ENCODE measurements around the gene PLCH1. TPM values are rescaled to one million over a fixed set of nuclear protein-coding genes. Genes with fewer than 3 reads are reported as not detected.

PLCH1 gene
- total and polyA plus RNA-seq, 2 experiments from 2014 or later: 8.1 to 25.3 TPM

DNA sequence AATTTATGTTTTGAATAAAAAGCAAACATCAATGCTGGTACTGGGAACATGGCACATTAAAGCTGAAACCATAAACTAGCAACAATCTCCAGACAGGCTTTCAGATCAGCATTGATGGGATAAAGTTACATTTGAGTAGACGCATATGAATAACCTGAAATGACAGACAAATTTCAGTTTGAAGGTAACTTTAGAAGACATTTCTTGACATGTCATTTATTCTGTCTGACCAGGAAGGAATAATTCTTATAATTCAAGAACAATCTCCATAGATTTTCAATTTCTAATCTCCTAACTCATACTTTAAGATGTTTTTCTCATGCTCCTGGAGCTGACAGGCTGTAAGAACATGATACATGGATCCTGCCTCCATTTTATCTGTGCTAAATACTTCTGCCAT lies 69.8 kb downstream of the PLCH1 start:
- no peaks in the 10 kb centered on the region for H3F3A ChIP-seq (replicated peaks; ENCODE audit: low read depth)
- H3K4me3 Mint-ChIP-seq: no peak overlapping the region
- H3K4me1 ChIP-seq (ENCODE audit: insufficient read depth): peaks cover 13% of the 10 kb centered on the region
- H3K27me3 ChIP-seq (ENCODE audit: insufficient read depth): no peaks in the 10 kb centered on the region
- H3K27ac ChIP-seq (ENCODE audit: low read depth): no peak overlapping the region
- TF ChIP-seq, protein P1, sequence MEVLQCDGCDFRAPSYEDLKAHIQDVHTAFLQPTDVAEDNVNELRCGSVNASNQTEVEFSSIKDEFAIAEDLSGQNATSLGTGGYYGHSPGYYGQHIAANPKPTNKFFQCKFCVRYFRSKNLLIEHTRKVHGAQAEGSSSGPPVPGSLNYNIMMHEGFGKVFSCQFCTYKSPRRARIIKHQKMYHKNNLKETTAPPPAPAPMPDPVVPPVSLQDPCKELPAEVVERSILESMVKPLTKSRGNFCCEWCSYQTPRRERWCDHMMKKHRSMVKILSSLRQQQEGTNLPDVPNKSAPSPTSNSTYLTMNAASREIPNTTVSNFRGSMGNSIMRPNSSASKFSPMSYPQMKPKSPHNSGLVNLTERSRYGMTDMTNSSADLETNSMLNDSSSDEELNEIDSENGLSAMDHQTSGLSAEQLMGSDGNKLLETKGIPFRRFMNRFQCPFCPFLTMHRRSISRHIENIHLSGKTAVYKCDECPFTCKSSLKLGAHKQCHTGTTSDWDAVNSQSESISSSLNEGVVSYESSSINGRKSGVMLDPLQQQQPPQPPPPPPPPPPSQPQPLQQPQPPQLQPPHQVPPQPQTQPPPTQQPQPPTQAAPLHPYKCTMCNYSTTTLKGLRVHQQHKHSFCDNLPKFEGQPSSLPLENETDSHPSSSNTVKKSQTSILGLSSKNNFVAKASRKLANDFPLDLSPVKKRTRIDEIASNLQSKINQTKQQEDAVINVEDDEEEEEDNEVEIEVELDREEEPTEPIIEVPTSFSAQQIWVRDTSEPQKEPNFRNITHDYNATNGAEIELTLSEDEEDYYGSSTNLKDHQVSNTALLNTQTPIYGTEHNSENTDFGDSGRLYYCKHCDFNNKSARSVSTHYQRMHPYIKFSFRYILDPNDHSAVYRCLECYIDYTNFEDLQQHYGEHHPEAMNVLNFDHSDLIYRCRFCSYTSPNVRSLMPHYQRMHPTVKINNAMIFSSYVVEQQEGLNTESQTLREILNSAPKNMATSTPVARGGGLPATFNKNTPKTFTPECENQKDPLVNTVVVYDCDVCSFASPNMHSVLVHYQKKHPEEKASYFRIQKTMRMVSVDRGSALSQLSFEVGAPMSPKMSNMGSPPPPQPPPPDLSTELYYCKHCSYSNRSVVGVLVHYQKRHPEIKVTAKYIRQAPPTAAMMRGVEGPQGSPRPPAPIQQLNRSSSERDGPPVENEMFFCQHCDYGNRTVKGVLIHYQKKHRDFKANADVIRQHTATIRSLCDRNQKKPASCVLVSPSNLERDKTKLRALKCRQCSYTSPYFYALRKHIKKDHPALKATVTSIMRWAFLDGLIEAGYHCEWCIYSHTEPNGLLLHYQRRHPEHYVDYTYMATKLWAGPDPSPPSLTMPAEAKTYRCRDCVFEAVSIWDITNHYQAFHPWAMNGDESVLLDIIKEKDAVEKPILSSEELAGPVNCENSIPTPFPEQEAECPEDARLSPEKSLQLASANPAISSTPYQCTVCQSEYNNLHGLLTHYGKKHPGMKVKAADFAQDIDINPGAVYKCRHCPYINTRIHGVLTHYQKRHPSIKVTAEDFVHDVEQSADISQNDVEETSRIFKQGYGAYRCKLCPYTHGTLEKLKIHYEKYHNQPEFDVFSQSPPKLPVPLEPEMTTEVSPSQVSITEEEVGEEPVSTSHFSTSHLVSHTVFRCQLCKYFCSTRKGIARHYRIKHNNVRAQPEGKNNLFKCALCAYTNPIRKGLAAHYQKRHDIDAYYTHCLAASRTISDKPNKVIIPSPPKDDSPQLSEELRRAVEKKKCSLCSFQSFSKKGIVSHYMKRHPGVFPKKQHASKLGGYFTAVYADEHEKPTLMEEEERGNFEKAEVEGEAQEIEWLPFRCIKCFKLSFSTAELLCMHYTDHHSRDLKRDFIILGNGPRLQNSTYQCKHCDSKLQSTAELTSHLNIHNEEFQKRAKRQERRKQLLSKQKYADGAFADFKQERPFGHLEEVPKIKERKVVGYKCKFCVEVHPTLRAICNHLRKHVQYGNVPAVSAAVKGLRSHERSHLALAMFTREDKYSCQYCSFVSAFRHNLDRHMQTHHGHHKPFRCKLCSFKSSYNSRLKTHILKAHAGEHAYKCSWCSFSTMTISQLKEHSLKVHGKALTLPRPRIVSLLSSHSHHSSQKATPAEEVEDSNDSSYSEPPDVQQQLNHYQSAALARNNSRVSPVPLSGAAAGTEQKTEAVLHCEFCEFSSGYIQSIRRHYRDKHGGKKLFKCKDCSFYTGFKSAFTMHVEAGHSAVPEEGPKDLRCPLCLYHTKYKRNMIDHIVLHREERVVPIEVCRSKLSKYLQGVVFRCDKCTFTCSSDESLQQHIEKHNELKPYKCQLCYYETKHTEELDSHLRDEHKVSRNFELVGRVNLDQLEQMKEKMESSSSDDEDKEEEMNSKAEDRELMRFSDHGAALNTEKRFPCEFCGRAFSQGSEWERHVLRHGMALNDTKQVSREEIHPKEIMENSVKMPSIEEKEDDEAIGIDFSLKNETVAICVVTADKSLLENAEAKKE (CRISPR knock-in tag; IDR thresholded peaks at IDR 0.05): no peak
- TF ChIP-seq ZNF114 (CRISPR knock-in tag; IDR thresholded peaks at IDR 0.05): no peak
- H3K79me2 ChIP-seq (replicated peaks; ENCODE audit: insufficient read depth): no peaks in the 10 kb centered on the region
- no peak for ATAC-seq
- no peak overlapping the region for H2AFZ ChIP-seq
- no peak overlapping the region for H3K4me2 ChIP-seq
- no peaks in the 10 kb centered on the region for H3K36me3 Mint-ChIP-seq (ENCODE audit: low read depth)
- no peak overlapping the region for H3K27ac Mint-ChIP-seq
- no peak for DNase-seq (ENCODE audit: low spot score)
- no peaks in the 10 kb centered on the region for H4K20me1 ChIP-seq (replicated peaks; ENCODE audit: insufficient read depth)
- no peak overlapping the region for H3K4me3 ChIP-seq
- no peaks in the 10 kb centered on the region for H3K9me2 ChIP-seq (ENCODE audit: insufficient read depth)
- no peaks in the 10 kb centered on the region for H3K27me3 Mint-ChIP-seq (ENCODE audit: insufficient read depth, low read depth, poor library complexity)
- peaks cover 19% of the 10 kb centered on the region for H3K4me1 Mint-ChIP-seq
- no peaks in the 10 kb centered on the region for H3K36me3 ChIP-seq (ENCODE audit: insufficient read depth)
- H3K9me3 Mint-ChIP-seq: no peaks in the 10 kb centered on the region

DNA sequence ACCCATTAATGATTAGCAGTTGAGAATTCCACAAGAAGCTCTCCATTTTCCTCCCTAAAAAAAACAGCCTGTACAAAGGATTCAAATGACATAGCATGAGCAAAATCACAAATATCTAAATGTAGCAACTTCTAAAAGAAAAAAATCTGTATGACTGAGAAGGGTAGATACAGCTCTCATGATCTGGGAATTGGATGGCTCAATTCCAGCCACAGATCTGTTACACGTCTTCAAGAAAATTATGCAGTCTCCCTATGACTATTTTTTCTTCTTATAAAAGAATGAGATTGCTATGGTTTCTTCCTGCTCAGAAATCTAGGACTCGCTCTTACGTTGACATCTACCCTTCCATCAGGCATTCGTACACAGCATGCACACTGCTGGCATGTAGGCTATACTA lies 71.5 kb downstream of the PLCH1 start:
- Mint-ChIP-seq H3K27ac (no peak overlapping the region), H3K9me3 (no peaks in the 10 kb centered on the region), H3K36me3 (ENCODE audit: low read depth) (no peaks in the 10 kb centered on the region), H3K27me3 (ENCODE audit: insufficient read depth, low read depth, poor library complexity) (no peaks in the 10 kb centered on the region), H3K4me1 (peaks cover 19% of the 10 kb centered on the region), H3K4me3 (no peak overlapping the region)
- Histone ChIP-seq H3F3A (replicated peaks; ENCODE audit: low read depth) (no peaks in the 10 kb centered on the region), H3K4me2 (no peak overlapping the region), H3K27me3 (ENCODE audit: insufficient read depth) (no peaks in the 10 kb centered on the region), H3K4me3 (no peak overlapping the region), H3K4me1 (ENCODE audit: insufficient read depth) (peaks cover 13% of the 10 kb centered on the region), H4K20me1 (replicated peaks; ENCODE audit: insufficient read depth) (no peaks in the 10 kb centered on the region), H3K79me2 (replicated peaks; ENCODE audit: insufficient read depth) (no peaks in the 10 kb centered on the region), H2AFZ (no peak overlapping the region), H3K36me3 (ENCODE audit: insufficient read depth) (no peaks in the 10 kb centered on the region), H3K9me2 (ENCODE audit: insufficient read depth) (no peaks in the 10 kb centered on the region), H3K27ac (ENCODE audit: low read depth) (no peak overlapping the region)
- ATAC-seq (no peak), DNase-seq (ENCODE audit: low spot score) (no peak)
- TF ChIP-seq, protein P1 (CRISPR knock-in tag; IDR thresholded peaks at IDR 0.05): no peak
